ENCODE results near the gene REEP5. TPM values are rescaled to one million over a fixed set of nuclear protein-coding genes. Genes with fewer than 3 reads are reported as not detected.

Gene REEP5
- total and polyA plus RNA-seq, 9 of the 15 experiments (the other 6 are each of a cell fraction or from before 2014, with no cell fraction given): 14.7 to 102 (median 36.0) TPM

- 0 out of 2 replicates have a peak, but pooled peaks have one; percentile 36 for TF ChIP-seq ZNF589 (CRISPR knock-in tag; IDR thresholded peaks at IDR 0.05; ENCODE audit: low read depth)
- TF ChIP-seq E2F3 (CRISPR knock-in tag; IDR thresholded peaks at IDR 0.05): no peak
- TF ChIP-seq SETDB1 (IDR thresholded peaks at IDR 0.05; ENCODE audit: low read length): no peak
- peak; percentile 54; the same call in 1 of the 2 replicates for TF ChIP-seq JUND (IDR thresholded peaks at IDR 0.05; ENCODE audit: borderline replicate concordance, low read depth, low read length)
- peak; percentile 64; the same call in 2 of the 3 replicates for TF ChIP-seq JUND (tag; IDR thresholded peaks at IDR 0.05; ENCODE audit: borderline replicate concordance, low read depth, low read length)
- peak; percentile 79 for TF ChIP-seq CBFA2T3 (IDR thresholded peaks at IDR 0.05)
- TF ChIP-seq ZNF445 (CRISPR knock-in tag; IDR thresholded peaks at IDR 0.05; ENCODE audit: low read depth): no peak
- no peak for TF ChIP-seq MCM2 (IDR thresholded peaks at IDR 0.05; ENCODE audit: low read depth)
- TF ChIP-seq CHD2 (IDR thresholded peaks at IDR 0.05; ENCODE audit: low read depth, low read length): no peak
- no peak for TF ChIP-seq ZNF280A (IDR thresholded peaks at IDR 0.05; ENCODE audit: low read depth, partially characterized antibody)
- no peak for TF ChIP-seq ZNF609 (CRISPR knock-in tag; IDR thresholded peaks at IDR 0.05; ENCODE audit: borderline replicate concordance)
- TF ChIP-seq ELK1 (CRISPR knock-in tag; IDR thresholded peaks at IDR 0.05): no peak
- no peak for TF ChIP-seq WHSC1 (IDR thresholded peaks at IDR 0.05; ENCODE audit: low read length)
- no peak for TF ChIP-seq KHSRP (IDR thresholded peaks at IDR 0.05)
- TF ChIP-seq MAFG (tag; conservative IDR thresholded peaks at IDR 0.05): peak; percentile 59
- no peak for TF ChIP-seq MCM7 (IDR thresholded peaks at IDR 0.05)
- peak; percentile 60 for TF ChIP-seq NCOR1 (IDR thresholded peaks at IDR 0.05)
- TF ChIP-seq ZNF431 (CRISPR knock-in tag; IDR thresholded peaks at IDR 0.05): no peak
- TF ChIP-seq CGGBP1 (CRISPR knock-in tag; IDR thresholded peaks at IDR 0.05): no peak
- TF ChIP-seq SIX5 (IDR thresholded peaks at IDR 0.05; ENCODE audit: borderline replicate concordance in 1 of 2, insufficient read depth in 1 of 2, low read depth in 1 of 2, low read length in 2 of 2): no peak
- TF ChIP-seq FOXP4 (CRISPR knock-in tag; IDR thresholded peaks at IDR 0.05; ENCODE audit: borderline replicate concordance): no peak
Observed at GRCh38 chr5:112931473-112931872, 9.4 kb upstream of the REEP5 start (continued).
